GM21381 (cell line): ENCODE results near the gene IL1A.

ENCODE experiments used
- ATAC-seq: cut with Tn5 transposase; IDR thresholded peaks from one replicate; pipeline ENCODE4 v1.9.1; 2021; ENCODE audit warnings: mild to moderate bottlenecking, moderate library complexity; ENCODE audit not compliant: unreplicated experiment

IL1A gene

DNA sequence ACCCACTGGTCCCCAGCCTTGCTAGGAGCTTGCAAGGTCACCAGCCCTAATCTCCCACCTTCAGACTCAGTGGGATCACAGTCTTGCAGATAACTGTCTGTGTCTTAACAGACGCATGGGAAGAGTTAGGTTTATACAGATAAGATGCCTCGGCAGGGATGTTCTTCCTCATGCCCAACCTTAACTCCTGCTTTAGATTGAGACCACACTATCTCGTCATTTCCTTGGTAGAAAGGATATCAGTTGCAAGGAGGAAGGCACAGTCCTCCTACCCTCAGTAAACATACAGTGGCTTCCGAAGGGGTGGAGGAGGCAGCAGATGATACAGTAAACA is 56.3 kb downstream of the IL1A start:
- no peak for ATAC-seq

DNA sequence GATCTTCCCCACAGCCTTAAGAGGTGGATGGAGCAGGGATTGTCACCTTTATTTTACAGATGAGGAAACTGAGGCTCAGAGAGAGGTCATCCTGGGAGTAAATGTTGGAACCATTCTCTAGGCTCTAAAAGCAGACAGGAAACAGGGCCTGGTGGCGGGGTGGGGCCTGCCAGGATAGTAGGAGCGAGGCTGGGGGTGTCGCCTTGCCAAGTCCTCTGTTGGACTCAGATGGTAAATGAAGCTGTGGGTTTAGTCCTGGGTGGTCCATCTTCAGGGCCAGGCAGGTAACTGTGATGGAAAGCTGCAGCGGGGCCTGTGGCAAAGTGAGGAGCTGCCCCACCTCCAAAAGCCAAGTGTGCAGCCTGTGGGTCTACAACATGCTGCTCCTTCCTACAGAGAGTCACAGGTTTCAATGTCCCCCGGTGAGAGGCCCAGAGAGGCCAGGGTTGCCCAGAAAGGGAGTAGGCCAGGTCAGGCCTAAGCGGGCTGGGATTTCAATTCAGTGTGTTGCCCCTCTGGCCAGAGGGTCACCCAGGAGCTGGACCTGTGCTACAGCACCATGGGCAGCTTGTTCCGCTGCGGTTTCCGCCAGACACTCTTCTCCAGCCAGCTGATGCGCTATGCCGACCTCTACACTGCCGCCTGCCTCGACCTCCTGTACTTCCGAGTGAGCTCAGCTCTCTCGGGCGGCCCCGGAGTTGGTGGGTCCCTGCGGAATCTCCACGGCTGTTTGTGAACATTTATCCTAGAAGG is 56.8 kb downstream of the IL1A start:
- no peak for ATAC-seq

DNA sequence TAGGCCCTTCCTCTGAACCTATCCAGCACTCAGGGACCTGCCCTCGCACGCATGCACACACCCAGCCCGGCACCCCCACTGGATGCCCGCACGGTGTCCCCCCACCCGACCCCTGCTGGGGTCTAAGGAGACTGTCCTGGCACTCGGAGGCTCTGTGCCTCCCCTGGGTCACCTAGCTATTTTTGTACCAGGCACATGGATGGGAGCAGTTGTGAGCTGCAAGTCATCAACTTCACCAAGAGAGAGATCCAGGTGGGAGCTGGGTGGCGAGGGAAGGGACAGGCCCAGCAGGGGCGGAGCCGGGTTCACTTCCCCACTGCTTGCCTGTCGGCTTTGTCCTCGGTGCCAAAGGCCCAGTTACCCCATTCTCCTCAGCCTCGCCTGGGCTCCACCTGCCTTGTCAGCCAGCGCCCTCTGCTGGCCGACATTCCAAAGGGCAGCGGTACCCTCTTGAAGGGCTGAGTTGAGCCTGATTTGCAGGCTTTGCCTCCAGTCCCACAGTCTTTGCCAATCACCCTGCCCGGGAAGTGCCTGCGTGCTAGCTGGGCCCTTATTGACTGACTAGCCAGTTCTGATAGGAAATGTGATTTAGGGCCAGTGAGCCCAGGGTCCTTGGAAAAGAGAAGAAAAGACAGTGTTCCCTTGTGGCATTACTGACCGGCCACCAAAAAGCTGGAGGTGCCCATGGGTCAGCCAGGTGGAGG is 57.7 kb downstream of the IL1A start:
- peak; percentile 77 for ATAC-seq

DNA sequence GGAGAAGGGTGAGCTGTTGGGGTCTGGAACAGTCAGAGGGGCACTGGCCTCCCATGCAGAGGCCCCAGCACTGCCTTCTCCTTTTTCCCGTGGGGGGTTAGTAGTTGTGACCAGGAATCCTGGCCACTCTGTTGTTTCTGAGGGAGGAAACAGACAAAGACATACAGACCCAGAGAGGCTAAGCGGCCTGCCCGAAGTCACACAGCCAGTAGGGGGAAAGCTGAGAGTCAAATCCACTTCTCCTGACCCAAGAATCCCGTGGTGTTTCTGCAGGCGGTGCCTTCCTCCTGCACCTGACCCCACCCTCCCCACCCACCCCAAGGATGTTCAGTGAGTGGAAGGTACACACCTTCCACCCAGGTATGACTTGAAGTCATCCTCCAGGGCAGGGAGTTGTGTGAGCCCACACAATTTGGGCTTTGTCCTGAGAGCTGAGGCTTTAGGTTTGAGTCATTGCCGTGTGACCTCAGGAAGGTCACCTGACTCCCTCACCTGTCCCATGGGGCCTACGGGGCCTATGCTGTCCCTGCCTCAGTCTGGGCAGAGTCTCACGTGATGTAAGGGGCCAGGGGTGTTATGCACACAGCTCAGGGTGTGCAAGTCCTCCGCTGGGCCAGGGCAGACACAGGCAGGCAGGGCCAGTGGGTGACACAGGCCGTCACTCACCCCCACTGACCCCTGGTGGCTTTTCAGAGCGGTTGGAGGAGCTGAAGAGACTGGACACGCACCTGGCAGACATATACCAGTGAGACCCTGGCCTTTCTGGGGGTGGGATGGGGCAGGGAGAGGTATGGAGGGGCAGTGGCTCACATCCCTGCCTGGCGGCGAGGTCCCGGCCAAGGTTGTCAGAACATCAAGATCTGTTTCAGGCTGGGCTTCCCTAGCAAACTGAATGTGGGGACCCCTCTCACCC is 58.5 kb downstream of the IL1A start:
- ATAC-seq: peak; percentile 35

DNA sequence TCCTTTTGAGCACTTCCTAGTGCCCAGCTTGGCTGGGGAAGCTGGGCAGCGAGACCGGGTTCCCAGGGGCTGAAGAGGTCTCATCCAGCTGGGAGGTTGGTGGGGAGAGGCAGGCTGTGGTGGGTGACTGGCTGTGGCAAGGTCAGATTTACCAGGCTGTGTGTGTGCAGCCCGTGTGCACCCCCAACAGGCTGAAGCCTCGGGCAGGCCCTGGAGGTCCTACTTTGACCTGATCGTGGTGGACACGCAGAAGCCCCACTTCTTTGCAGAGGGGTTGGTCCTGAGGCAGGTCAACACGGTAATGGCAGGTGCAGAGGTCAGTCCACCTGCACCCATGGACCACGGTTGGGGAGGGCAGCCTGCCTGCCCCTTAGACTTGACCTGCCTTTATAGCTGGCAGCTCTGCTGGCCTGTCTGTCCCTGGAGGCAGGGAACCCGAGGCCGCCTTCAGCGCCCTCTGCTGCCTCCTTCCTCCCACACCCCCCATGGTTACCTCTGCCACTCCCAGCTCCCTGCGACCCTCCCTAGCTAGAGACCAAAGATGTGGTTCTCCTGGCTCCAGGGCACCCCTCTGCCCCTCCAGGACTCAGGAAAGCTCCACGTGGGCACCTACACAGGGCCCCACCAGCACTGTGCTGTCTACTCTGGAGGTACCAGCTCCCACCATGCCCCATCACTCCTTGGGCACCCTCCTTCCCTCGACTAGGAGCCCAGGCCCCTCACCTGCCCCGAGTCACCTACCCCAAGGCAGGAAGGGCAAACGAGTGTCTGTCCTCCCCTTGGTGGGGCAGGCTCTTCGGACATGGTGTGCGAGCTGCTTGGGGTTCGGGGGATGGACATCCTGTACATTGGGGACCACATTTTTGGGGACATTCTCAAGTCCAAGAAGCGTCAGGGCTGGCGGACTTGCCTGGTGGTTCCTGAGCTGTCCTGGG is 59.4 kb downstream of the IL1A start:
- no peak for ATAC-seq

DNA sequence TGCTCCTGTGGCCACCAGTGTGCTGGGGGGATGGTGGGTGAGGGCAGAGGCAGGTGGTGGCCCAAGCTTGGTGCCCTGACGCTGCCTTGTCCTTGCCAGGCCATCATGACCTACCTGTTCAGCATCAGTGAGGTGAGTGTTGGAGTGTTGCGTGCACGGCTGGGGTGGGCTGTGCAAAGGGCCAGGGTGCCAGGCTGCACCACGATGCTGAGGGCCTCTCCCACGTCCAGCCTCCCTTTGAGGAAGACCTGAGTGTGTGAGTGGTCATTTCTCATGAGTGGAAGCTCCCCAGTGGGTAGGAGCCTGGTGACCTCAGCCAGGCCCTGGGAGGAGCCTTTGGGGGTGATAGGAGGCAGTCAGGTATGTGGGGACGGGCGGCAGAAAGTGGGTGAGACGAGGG is 60.3 kb downstream of the IL1A start:
- no peak for ATAC-seq
